Measurements from ENCODE around the gene TLR8.
"Not testable (repeated sequence)": the region's sequence is repeated elsewhere in the genome, so short reads cannot be mapped to it uniquely, and the experiment has no call there.

TLR8 gene

GRCh38 chrX:12946838-12947544 is 40.6 kb downstream of the TLR8 start:
- DNase-seq (ENCODE audit: low spot score) = peak; percentile 67

GRCh38 chrX:12947545-12948235 is 41.3 kb downstream of the TLR8 start:
- DNase-seq (ENCODE audit: low spot score) = no peak

GRCh38 chrX:12948495-12948894 is 42.1 kb downstream of the TLR8 start:
- DNase-seq (ENCODE audit: low spot score) = no peak

- DNase-seq (ENCODE audit: low spot score) = no peak
These were observed 42.9 kb downstream of the TLR8 start for GRCh38 chrX:12949205-12949926.

GRCh38 chrX:12949927-12950656 is 43.7 kb downstream of the TLR8 start:
- peak; percentile 84 for DNase-seq (ENCODE audit: low spot score)

GRCh38 chrX:12950851-12951594 is 44.6 kb downstream of the TLR8 start:
- no peak for DNase-seq (ENCODE audit: low spot score)

GRCh38 chrX:12951595-12951975 is 45.2 kb downstream of the TLR8 start:
- DNase-seq (ENCODE audit: low spot score) = no peak

- DNase-seq (ENCODE audit: low spot score) = no peak
These were observed 47.0 kb downstream of the TLR8 start for GRCh38 chrX:12953420-12953819.

- DNase-seq (ENCODE audit: low spot score) = no peak
These were observed 48.0 kb downstream of the TLR8 start for GRCh38 chrX:12954376-12954775.

GRCh38 chrX:12954981-12955380 is 48.6 kb downstream of the TLR8 start:
- DNase-seq (ENCODE audit: low spot score) = no peak

GRCh38 chrX:12955882-12956703 is 49.7 kb downstream of the TLR8 start:
- peak; percentile 13 for DNase-seq (ENCODE audit: low spot score)

GRCh38 chrX:12956704-12957534 is 50.5 kb downstream of the TLR8 start:
- peak; percentile 12 for DNase-seq (ENCODE audit: low spot score)

- no peak for DNase-seq (ENCODE audit: low spot score)
These were observed 51.6 kb downstream of the TLR8 start for GRCh38 chrX:12958059-12958458.

- DNase-seq (ENCODE audit: low spot score) = no peak
These were observed 52.0 kb downstream of the TLR8 start for GRCh38 chrX:12958461-12958860.

GRCh38 chrX:12961196-12961718 is 54.8 kb downstream of the TLR8 start:
- DNase-seq (ENCODE audit: low spot score) = no peak

- no peak for DNase-seq (ENCODE audit: low spot score)
These were observed 55.7 kb downstream of the TLR8 start for GRCh38 chrX:12962041-12962504.

GRCh38 chrX:12963210-12963850 is 56.9 kb downstream of the TLR8 start:
- DNase-seq (ENCODE audit: low spot score) = not testable (repeated sequence)

- DNase-seq (ENCODE audit: low spot score) = no peak
These were observed 58.9 kb downstream of the TLR8 start for GRCh38 chrX:12965131-12965940.
